ENCODE measurements around the gene MEAK7. TPM values are rescaled to one million over a fixed set of nuclear protein-coding genes. Genes with fewer than 3 reads are reported as not detected.
A peak's percentile ranks its signal among the peaks of the same experiment; 100 is the strongest.

Gene MEAK7
- total and polyA plus RNA-seq, 12 donors, result 3.6 to 14.1 (median 6.8) TPM

DNA sequence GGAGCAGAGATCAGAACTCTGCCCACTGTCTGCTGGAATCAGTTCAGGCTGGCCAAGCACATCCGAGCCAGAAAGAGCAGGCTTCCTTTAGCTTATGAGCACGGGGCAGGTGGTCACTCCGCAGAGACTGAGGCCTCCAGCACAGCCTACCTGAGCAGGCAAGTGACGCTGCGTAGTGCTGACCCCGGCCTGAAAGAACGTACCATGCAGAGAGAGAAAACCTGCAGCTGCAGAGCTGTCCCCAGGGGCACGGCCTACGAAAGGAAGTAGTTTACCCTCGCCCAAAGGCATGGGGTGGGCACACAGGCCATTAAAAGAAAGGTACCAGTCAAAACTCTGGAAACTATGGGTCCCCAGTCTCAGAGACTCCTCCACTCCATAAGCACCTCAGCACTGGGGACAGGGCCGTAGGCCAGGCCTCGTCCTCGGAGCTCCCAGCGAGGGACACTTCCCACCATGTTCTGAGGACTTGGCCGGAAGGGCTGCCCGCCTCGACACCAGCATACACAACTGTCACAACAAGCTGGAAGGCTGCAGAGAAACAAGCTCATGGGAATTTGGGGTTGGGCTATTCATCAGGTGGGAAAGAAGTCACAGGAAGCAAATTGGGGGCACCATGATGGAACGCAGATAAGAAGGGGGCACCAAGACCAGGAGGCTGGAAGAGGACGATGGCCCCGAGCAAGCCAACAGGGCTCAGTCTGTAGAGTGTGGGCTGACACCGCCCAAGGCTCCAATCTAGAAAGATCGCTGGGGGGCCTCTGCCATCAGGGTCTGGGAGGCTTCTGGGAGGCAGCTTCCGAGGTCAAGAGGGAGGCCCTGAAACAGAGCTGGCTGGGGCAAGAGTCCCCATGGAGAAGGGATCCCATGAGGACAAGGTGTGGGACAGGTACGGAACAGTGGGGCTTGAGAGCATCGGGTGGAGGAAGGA lies 21.2 kb downstream of the MEAK7 start:
- Histone ChIP-seq H3K27ac (no peak overlapping the region), H3K4me3 (no peak overlapping the region), H3K36me3 (replicated peaks in 1 of 2) (no peaks in the 10 kb centered on the region), H3K27me3 (no peaks in the 10 kb centered on the region), H3K4me1 (replicated peaks in 1 of 2) (no peaks in the 10 kb centered on the region), H3K9me3 (replicated peaks in 1 of 3) (no peaks in the 10 kb centered on the region)
- peak in 1 of 7 donors; percentile 39 for DNase-seq
- intact Hi-C loops (cut with DNase I), result loop anchor here (5.0 to 10.0 kb wide), 2 partner anchors 201 to 518 kb away; partner anchors contain the start of gene NECAB2 (in 1 of the 2)
- TF ChIP-seq, protein P1, sequence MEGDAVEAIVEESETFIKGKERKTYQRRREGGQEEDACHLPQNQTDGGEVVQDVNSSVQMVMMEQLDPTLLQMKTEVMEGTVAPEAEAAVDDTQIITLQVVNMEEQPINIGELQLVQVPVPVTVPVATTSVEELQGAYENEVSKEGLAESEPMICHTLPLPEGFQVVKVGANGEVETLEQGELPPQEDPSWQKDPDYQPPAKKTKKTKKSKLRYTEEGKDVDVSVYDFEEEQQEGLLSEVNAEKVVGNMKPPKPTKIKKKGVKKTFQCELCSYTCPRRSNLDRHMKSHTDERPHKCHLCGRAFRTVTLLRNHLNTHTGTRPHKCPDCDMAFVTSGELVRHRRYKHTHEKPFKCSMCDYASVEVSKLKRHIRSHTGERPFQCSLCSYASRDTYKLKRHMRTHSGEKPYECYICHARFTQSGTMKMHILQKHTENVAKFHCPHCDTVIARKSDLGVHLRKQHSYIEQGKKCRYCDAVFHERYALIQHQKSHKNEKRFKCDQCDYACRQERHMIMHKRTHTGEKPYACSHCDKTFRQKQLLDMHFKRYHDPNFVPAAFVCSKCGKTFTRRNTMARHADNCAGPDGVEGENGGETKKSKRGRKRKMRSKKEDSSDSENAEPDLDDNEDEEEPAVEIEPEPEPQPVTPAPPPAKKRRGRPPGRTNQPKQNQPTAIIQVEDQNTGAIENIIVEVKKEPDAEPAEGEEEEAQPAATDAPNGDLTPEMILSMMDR (IDR thresholded peaks at IDR 0.05), result no peak
- TF ChIP-seq POLR2A (IDR thresholded peaks at IDR 0.05), result no peak
- whole genome bisulfite sequencing, 4 donors, result 94 to 95% (median 95%) methylated on average over 19 to 25 of the region's 25 CpGs

DNA sequence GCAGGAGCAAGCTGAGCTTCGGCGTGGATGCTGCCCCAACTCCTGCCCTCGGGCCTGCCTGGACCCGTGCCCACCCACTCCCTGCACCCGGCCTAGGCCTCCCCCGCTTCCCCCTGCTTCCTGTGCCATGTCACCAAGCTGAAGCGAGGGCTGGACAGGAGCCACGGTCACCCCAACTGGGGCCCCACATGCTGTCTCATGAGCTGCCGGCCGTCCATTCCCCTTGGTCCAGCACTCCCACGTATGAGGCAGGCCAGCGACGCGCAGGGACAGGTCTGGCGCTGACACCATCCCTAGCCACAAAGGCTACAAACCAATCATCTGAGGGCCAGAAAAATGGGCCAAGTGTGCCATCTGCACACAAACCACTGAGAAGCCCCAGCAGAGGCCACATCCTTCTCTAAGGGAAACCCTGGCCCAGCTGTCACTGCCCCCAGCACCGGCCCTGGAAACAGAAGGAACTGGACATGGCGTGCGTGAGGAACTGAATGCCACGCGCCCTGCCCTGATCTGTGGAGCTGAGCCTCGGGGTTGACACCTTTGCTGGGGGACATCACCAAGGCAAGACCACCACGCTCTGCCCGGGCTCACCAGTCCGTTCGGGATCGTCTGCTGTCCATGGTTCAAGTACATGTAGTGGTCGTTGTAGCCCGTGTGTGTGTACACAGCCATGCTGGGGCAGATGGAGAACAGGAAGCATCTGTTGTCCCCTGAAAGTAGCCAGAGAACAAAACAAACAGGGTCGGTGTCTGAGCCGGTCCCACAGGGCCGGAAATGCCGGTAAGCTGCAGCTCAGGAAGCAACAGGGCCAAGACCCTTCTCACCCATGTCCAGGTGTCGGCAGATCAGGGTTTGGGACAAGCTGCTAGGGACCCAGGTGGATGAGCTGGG lies 22.2 kb downstream of the MEAK7 start:
- intact Hi-C loops (cut with DNase I), result loop anchor here (5.0 to 10.0 kb wide), 2 partner anchors 200 to 517 kb away; partner anchors contain the start of gene NECAB2 (in 1 of the 2)
- Histone ChIP-seq H3K36me3 (replicated peaks in 1 of 2) (no peaks in the 10 kb centered on the region), H3K27me3 (no peaks in the 10 kb centered on the region), H3K4me3 (no peak overlapping the region), H3K4me1 (replicated peaks in 1 of 2) (no peaks in the 10 kb centered on the region), H3K27ac (no peak overlapping the region), H3K9me3 (replicated peaks in 1 of 3) (no peaks in the 10 kb centered on the region)
- 79 to 89% (median 82%) methylated on average over 15 to 33 of the region's 33 CpGs for WGBS, 4 donors
- DNase-seq, result peak in 1 of 7 donors; percentile 48
- TF ChIP-seq, protein P1 (IDR thresholded peaks at IDR 0.05), result no peak
- TF ChIP-seq POLR2A (IDR thresholded peaks at IDR 0.05), result no peak

DNA sequence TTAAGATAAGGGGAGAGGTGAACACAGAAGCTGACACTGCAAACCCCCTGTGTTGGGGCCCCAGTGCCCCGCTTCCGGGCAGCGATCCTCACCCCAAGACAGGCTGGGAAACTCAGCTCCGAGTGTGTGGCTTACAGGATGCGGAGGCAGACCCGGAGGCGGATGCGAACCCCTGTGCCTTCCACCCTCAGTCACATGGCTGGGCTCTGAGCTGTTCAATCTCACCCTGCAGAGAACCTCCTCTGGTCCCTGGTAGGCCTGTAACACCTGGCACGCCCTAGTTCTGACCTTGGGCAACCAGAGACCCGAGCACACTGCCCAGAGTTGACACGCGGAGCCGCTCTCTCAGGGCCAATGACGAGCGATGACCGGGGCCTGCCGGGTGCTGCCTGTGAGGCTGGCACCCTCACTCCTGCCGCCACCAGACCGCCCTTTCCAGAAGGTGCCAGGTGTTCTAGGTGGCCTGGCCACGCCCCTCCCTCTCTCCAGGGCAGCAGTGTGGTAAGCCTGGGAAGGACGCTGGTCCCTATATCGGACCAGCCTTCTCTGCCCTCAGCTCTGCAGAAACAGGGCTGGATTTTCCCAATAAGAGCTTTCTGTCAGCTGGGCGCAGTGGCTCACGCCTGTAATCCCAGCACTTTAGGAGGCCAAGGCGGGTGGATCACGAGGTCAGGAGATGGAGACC lies 23.3 kb downstream of the MEAK7 start:
- TF ChIP-seq, protein P1 (IDR thresholded peaks at IDR 0.05), result no peak
- no peak for TF ChIP-seq POLR2A (IDR thresholded peaks at IDR 0.05)
- Histone ChIP-seq H3K4me3 (no peak overlapping the region), H3K27ac (no peak overlapping the region), H3K9me3 (replicated peaks in 1 of 3) (no peaks in the 10 kb centered on the region), H3K4me1 (replicated peaks in 1 of 2) (no peaks in the 10 kb centered on the region), H3K27me3 (no peaks in the 10 kb centered on the region), H3K36me3 (replicated peaks in 1 of 2) (no peaks in the 10 kb centered on the region)
- intact Hi-C loops (cut with DNase I), result loop anchor here (5.0 to 10.0 kb wide), 2 partner anchors 199 to 516 kb away; partner anchors contain the start of gene NECAB2 (in 1 of the 2)
- peak in 1 of 7 donors; percentile 35 for DNase-seq
- WGBS, 4 donors, result 90 to 99% (median 93%) methylated on average over 10 to 26 of the region's 26 CpGs

Data from adrenal gland (tissue), 12 donors.